ENCODE measurements around the gene TSPAN9.

The TSPAN9 gene

DNA sequence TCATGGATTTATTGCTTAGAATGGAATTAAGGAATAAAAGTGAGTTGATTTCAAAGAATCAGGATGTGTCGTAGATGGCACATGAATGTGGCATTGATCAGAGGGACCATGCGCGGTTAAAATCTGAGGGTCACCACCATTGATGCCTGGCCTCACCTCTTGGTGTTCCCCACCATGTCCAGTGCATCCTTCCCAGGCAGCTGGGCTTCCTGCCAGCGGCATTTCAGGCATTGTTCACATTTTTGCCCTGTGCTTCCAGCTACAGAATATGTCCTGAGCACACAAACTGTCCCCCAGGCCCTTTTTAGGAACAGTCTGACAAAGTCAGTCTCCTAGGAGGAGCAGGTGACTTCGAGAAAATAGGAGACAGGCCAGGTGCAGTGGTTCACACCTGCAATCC lies 42.0 kb upstream of the TSPAN9 start:
- peaks cover 0 to 86% (median 52%) of the 10 kb centered on the region in 11 experiments; a peak in 18 of 22 replicates for H4K20me1 ChIP-seq
- H3K36me3 ChIP-seq: peaks cover 12 to 62% (median 37%) of the 10 kb centered on the region in 11 experiments
- H3K4me3 ChIP-seq: no peak overlapping the region
- no peak for TF ChIP-seq Cebpa-rat (IDR thresholded peaks at IDR 0.05)
- H3K9me3 ChIP-seq (replicated peaks in 1 of 11): no peaks in the 10 kb centered on the region
- no peak overlapping the region; a peak in 1 of 22 replicates for H3K9ac ChIP-seq
- no peak overlapping the region for H3K27ac ChIP-seq
- peak overlapping the region in 8 of 11 experiments; percentile 2 to 90 (median 72); a peak in 12 of 22 replicates for H3K4me2 ChIP-seq
- H3K27me3 ChIP-seq: no peaks in the 10 kb centered on the region
- H3K4me1 ChIP-seq: peaks cover 0 to 67% (median 56%) of the 10 kb centered on the region in 10 experiments; a peak in 18 of 20 replicates

DNA sequence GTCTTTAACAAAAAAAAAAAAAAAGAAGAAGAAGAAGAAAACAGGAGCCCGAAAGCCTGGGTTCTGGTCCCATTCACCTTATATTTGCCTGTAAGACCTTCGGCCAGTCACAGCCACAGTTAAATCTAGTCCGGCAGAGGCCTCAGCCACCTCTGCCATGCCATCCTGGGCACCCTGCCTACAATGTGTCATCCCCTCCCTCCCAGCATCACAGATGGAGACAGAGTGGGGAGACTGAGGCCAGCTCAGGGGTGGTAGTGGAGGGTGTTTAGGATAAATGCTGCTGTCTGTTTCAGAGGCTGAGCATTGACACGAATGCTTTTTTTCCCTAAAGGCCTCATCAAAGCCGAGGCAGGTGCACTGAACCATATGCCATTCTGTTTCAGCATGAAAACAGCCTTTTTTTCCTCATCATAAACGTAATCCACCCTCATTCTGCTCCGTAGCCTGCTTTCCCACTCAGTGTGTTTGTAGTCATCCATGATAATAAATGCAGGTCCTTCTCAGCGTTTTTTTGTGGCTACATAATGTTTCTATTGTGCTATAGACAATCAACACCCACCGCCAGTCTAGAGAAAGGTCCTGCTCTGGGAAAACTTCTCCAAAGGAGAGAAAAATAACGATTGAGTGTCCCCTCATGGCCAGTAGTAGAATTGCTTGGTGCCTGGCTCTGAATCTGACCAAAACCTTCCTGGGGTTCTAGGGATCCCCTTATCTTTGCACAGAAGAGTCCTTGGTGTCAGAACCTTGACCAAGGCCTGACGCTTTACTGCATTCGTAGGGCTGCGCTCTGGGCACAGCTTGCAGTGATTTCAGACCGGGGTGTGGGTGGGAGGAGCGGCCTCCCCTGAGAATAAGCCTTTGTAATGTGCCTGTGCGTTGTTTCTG lies 41.1 kb upstream of the TSPAN9 start:
- Histone ChIP-seq H3K27me3 (no peaks in the 10 kb centered on the region), H4K20me1 (peaks cover 0 to 88% (median 59%) of the 10 kb centered on the region in 11 experiments; a peak in 18 of 22 replicates), H3K4me1 (peaks cover 0 to 76% (median 65%) of the 10 kb centered on the region in 10 experiments; a peak in 18 of 20 replicates), H3K9me3 (replicated peaks in 1 of 11) (no peaks in the 10 kb centered on the region), H3K9ac (peak overlapping the region in 2 of 11 experiments; percentile 0 to 20; a peak in 2 of 22 replicates), H3K36me3 (peaks cover 9 to 62% (median 37%) of the 10 kb centered on the region in 11 experiments), H3K4me2 (peak overlapping the region in 9 of 11 experiments; percentile 29 to 90 (median 71); a peak in 18 of 22 replicates), H3K27ac (no peak overlapping the region), H3K4me3 (no peak overlapping the region)
- no peak for TF ChIP-seq Cebpa-rat (IDR thresholded peaks at IDR 0.05)

DNA sequence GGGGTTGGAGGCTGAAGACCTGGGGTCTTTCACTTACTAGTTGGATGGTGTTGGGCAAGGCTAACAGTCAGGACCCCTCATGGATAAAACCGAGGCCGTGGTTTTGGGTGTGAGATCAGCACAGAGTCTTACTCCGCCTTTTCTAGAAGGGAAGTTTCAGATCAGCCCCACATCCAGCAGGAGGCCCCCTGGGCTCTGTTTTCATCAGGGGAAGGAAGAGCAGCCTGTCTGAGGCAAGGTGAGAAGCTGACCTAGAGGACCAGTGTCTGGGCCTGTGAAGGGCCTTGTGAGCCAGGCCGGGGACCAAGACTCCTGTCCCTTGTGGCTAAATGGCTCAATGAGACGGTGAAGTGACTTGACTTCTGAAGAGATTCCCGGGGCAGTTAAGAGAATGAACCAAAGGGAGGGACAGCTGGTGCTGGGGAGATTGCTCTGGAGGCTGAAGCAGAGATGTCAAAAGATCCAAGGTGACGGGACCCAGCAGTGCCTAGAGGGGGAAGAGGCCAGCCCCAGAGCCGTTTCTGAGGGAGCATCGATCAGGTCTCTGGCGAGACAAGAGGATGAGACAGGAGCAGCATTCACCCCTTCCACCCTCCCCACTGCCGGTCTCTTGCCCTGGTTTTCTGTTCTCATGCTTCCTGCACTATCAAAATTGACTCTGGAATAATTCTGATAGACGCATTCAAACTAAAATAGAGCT lies 40.1 kb upstream of the TSPAN9 start:
- H3K4me2 ChIP-seq: peak overlapping the region in 9 of 11 experiments; percentile 29 to 90 (median 71); a peak in 18 of 22 replicates

DNA sequence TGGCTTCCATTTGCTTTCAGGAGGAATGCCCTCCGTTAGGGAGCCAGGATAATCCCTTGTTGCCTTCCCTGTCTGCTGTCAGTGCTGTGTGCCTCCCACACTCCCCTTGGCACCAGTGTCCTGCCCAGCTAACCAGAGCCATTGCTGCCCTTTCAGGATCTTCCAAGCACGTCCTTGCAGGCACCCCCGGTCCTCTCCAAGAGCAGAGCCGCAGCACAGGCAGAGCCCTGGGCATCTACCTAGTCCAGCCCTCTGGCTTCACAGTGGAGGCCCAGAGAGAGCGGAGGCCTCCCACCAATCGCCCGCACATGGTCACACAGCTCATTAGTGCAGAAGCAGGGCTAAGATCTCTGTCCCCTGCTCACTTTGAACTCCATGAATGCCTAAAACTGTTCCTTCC lies 39.0 kb upstream of the TSPAN9 start:
- Histone ChIP-seq H3K27ac (no peak overlapping the region), H4K20me1 (peaks cover 0 to 86% (median 67%) of the 10 kb centered on the region in 11 experiments; a peak in 18 of 22 replicates), H3K9ac (0 out of 22 replicates have a peak overlapping the region, but pooled peaks of 2 of the 11 experiments have one; percentile 20 to 29), H3K27me3 (no peaks in the 10 kb centered on the region), H3K4me1 (peaks cover 16 to 95% (median 85%) of the 10 kb centered on the region in 10 experiments), H3K9me3 (replicated peaks in 1 of 11) (no peaks in the 10 kb centered on the region), H3K4me3 (no peak overlapping the region), H3K4me2 (peak overlapping the region in 9 of 11 experiments; percentile 60 to 90 (median 72); a peak in 17 of 22 replicates), H3K36me3 (peaks cover 9 to 46% (median 25%) of the 10 kb centered on the region in 11 experiments)
- no peak for TF ChIP-seq Cebpa-rat (IDR thresholded peaks at IDR 0.05)

More for the DNA sequence above, 40.1 kb upstream of the TSPAN9 start:
- no peaks in the 10 kb centered on the region for H3K9me3 ChIP-seq (replicated peaks in 1 of 11)
- H3K36me3 ChIP-seq: peaks cover 9 to 53% (median 29%) of the 10 kb centered on the region in 11 experiments
- peaks cover 0 to 84% (median 66%) of the 10 kb centered on the region in 11 experiments; a peak in 18 of 22 replicates for H4K20me1 ChIP-seq
- TF ChIP-seq Cebpa-rat (IDR thresholded peaks at IDR 0.05): no peak
- H3K4me1 ChIP-seq: peaks cover 5 to 84% (median 74%) of the 10 kb centered on the region in 10 experiments
- no peak overlapping the region for H3K4me3 ChIP-seq
- no peaks in the 10 kb centered on the region for H3K27me3 ChIP-seq
- H3K27ac ChIP-seq: no peak overlapping the region
- peak overlapping the region in 4 of 11 experiments; percentile 0 to 48 (median 14); a peak in 5 of 22 replicates for H3K9ac ChIP-seq

DNA sequence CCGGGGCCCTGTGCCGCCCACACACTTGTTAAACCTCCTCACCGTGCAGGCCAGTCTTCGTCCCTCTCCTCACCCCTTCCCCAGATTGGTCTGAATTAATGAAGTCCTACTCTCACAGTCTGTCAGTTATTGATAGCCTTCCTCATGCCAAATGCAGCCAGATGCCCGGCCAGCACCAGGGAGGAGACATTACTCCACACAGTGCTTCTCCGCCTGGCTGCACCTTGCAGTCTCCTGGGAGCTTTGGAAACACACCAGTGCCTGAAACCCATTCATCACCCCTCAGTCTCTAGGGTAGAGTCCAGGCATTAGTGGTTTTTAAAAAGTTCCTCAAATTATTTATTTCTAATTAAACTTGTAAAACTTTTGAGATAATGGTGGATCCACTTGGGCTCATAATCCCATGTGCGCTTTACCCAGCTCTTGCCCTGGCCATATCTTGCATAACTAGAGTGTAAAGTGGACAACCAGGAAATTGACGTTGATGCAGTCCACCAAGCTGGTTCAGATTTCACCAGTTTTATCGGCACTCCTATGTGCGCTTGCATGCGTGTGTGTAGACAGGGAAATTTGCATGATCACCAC lies 38.2 kb upstream of the TSPAN9 start:
- H3K9ac ChIP-seq: peak overlapping the region in 2 of 11 experiments; percentile 10 to 43; a peak in 3 of 22 replicates
- H3K4me1 ChIP-seq: peaks cover 18 to 96% (median 88%) of the 10 kb centered on the region in 10 experiments
- H3K4me3 ChIP-seq: peak overlapping the region in 1 of 10 experiments; percentile 19; a peak in 3 of 20 replicates
- no peak for TF ChIP-seq Cebpa-rat (IDR thresholded peaks at IDR 0.05)
- H3K27me3 ChIP-seq: no peaks in the 10 kb centered on the region
- H3K9me3 ChIP-seq (replicated peaks in 1 of 11): no peaks in the 10 kb centered on the region
- peak overlapping the region in 10 of 11 experiments; percentile 19 to 90 (median 72); a peak in 18 of 22 replicates for H3K4me2 ChIP-seq
- peak overlapping the region in 1 of 11 experiments; percentile 25; a peak in 1 of 22 replicates for H3K27ac ChIP-seq
- peaks cover 9 to 46% (median 24%) of the 10 kb centered on the region in 11 experiments for H3K36me3 ChIP-seq
- peaks cover 0 to 78% (median 61%) of the 10 kb centered on the region in 11 experiments; a peak in 18 of 22 replicates for H4K20me1 ChIP-seq

DNA sequence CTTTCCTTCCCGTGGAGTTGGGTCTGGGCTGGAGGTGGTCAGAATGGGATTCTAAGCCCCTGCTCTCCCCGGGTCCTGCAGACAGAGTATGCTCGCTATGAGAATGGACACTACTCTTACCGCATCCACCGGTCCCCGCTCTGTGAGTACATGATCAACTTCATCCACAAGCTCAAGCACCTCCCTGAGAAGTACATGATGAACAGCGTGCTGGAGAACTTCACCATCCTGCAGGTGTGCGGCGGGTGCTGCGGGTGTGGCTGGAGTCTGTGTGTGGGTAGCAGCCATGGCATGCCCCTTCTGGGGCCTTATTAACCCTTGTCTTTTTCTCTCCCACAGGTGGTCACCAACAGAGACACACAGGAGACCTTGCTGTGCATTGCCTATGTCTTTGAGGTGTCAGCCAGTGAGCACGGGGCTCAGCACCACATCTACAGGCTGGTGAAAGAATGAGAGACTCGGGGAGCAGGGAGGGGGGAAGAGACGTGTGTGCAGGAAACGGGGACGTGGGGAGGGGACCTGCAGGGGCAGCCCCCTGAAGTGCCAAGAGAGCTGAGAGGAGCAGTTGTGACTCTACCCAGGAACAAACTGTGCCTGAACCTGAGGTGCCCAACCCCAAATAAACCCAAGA lies 37.0 kb upstream of the TSPAN9 start:
- Histone ChIP-seq H3K4me1 (peaks cover 18 to 100% (median 97%) of the 10 kb centered on the region in 10 experiments), H4K20me1 (peaks cover 0 to 70% (median 58%) of the 10 kb centered on the region in 11 experiments; a peak in 18 of 22 replicates), H3K36me3 (peaks cover 9 to 38% (median 24%) of the 10 kb centered on the region in 11 experiments), H3K27ac (no peak overlapping the region), H3K9me3 (replicated peaks in 1 of 11) (no peaks in the 10 kb centered on the region), H3K4me2 (peak overlapping the region in 8 of 11 experiments; percentile 48 to 90 (median 73); a peak in 16 of 22 replicates), H3K4me3 (no peak overlapping the region), H3K9ac (no peak overlapping the region), H3K27me3 (no peaks in the 10 kb centered on the region)
- TF ChIP-seq Cebpa-rat (IDR thresholded peaks at IDR 0.05): no peak

DNA sequence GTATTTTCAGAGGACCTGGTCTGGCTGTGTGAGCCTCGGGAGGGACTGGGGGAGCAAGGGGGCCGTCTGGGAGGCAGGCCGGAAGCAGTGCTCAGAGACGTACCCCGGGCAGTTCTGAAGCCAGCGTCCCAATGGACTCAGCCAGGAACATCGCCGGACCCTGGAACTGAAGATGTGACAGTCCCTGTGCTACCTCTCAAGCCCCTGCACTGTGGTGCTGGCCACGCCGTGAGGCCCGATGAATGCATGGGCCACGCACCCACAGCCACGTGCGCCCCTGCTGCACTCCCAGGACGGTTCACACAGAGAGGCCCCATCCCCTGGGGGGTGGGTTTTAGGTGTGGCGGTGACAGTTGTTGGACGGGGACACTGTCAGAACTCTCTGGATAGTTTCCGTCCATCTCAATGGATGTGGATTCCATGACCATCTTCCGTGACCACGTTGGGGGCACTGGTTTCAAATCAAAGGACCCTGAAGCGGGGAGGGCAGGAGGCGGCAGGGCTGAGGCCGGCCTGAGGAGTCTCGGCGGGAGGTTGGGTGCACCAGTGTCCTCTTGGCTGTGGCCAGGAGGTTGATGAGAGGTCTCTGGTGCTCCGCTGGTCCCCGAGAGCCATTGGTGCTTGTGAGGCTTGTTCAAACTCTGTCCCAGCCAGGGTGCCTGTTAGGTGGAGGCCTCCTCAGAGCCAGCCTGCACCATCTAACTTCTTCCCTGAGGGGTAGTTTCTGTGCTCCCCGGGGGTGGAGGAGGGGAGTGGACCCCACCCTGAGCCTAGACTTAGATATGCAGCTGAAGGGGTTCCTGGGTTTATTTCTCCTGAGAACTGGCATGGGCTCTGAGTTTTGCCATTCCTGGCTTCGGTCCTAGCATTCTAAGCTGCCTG lies 36.3 kb upstream of the TSPAN9 start:
- Histone ChIP-seq H3K27me3 (no peaks in the 10 kb centered on the region), H3K36me3 (peaks cover 9 to 34% (median 24%) of the 10 kb centered on the region in 11 experiments), H3K9ac (no peak overlapping the region), H3K9me3 (replicated peaks in 1 of 11) (no peaks in the 10 kb centered on the region), H3K4me1 (peaks cover 18 to 100% (median 97%) of the 10 kb centered on the region in 10 experiments), H3K4me3 (no peak overlapping the region), H3K4me2 (peak overlapping the region in 8 of 11 experiments; percentile 48 to 90 (median 73); a peak in 15 of 22 replicates), H4K20me1 (peaks cover 0 to 65% (median 55%) of the 10 kb centered on the region in 11 experiments; a peak in 18 of 22 replicates), H3K27ac (no peak overlapping the region)
- TF ChIP-seq Cebpa-rat (IDR thresholded peaks at IDR 0.05): no peak
